K562 (cell line): ENCODE measurements around the gene SMIM30. TPM values are rescaled to one million over a fixed set of nuclear protein-coding genes. Genes with fewer than 3 reads are reported as not detected.

ENCODE experiments used
- E2F8 ChIP-seq: fragments of 450-650 bp; IDR thresholded peaks from 2 replicates; pipeline ENCODE4 v1.7.1; 2018; ENCODE audit warnings: mild to moderate bottlenecking, low read depth; ENCODE audit not compliant: partially characterized antibody
- ELF4 ChIP-seq: fragments of 450-650 bp; formaldehyde crosslinking; IDR thresholded peaks from 2 replicates; pipeline ENCODE4 v1.4.0; 2022; ENCODE audit warnings: missing genetic modification characterization
- ESRRA ChIP-seq: fragments of 450-650 bp; IDR thresholded peaks from 2 replicates; pipeline ENCODE4 v1.6.1; 2014; ENCODE audit warnings: low read depth, mild to moderate bottlenecking, moderate library complexity, borderline replicate concordance
- HMG20A ChIP-seq: fragments of 450-650 bp; formaldehyde crosslinking; conservative IDR thresholded peaks from 2 replicates; pipeline ENCODE4 v1.4.0; 2020; ENCODE audit warnings: mild to moderate bottlenecking, mixed read lengths
- PHB2 ChIP-seq: fragments of 450-650 bp; IDR thresholded peaks from 2 replicates; pipeline ENCODE4 v1.6.1; 2017; ENCODE audit warnings: low read depth
- POLR2A ChIP-seq: fragments of 450-650 bp; conservative IDR thresholded peaks from 2 replicates; pipeline ENCODE4 v1.6.1; 2016
- TEAD4 ChIP-seq, 2 experiments: sonication (generic) in 1 of 2; formaldehyde crosslinking in 1 of 2; IDR thresholded peaks; 2 replicates each; pipeline versions ENCODE4 v1.6.1 to v1.8.0; 2012 to 2022; ENCODE audit warnings: borderline replicate concordance in 1 of 2, inconsistent platforms in 1 of 2, low read length in 1 of 2, mild to moderate bottlenecking in 1 of 2, missing genetic modification reagents in 1 of 2
- YY1 ChIP-seq, 3 experiments: IDR thresholded peaks; 2 replicates each; pipeline ENCODE4 v1.6.1; 2011; ENCODE audit warnings: low read length in 2 of 3, mild to moderate bottlenecking in 2 of 3, moderate library complexity in 2 of 3, borderline replicate concordance in 1 of 3, control low read depth in 1 of 3, low read depth in 1 of 3; ENCODE audit not compliant: insufficient read depth in 3 of 3, insufficient replicate concordance in 2 of 3, control insufficient read depth in 1 of 3, insufficient read length in 1 of 3; ENCODE audit errors: extremely low read depth in 1 of 3
- ZBTB2 ChIP-seq: fragments of 450-650 bp; IDR thresholded peaks from 2 replicates; pipeline ENCODE4 v1.6.1; 2016; ENCODE audit warnings: antibody characterized with exemption
- ZNF12 ChIP-seq: sonication (generic); formaldehyde crosslinking; IDR thresholded peaks from 2 replicates; pipeline ENCODE4 v1.4.0; 2020; ENCODE audit warnings: mild to moderate bottlenecking, missing genetic modification reagents
- ZNF282 ChIP-seq: sonication (generic); formaldehyde crosslinking; IDR thresholded peaks from 2 replicates; pipeline ENCODE4 v1.8.1; 2023; ENCODE audit warnings: missing genetic modification reagents
- ZNF644 ChIP-seq: fragments of 200-800 bp; sonication (Bioruptor generic); IDR thresholded peaks from 2 replicates; pipeline ENCODE4 v1.6.1; 2016; ENCODE audit warnings: low read depth, missing genetic modification characterization, missing compliant biosample characterization
- polyA plus RNA-seq, 8 experiments: library from polyadenylated mRNA; depleted of rRNA in 4 of 8; stranded (reverse) in 5 of 8; unstranded in 3 of 8; fragments of >200 nt; fragmentation: Nextera tagmentation in 2 of 8; fragmentation: Illumina TruSeq in 1 of 8; extraction: Ambion mirVana in 2 of 8; extraction: Trizol in 1 of 8; gene quantifications; 2 replicates each; pipeline versions ENCODE4 v1.2.1 to v1.2.3, GENCODE V29; 2011 to 2014; ENCODE audit warnings: inconsistent platforms in 1 of 8, missing spikeins in 1 of 8
- total RNA-seq, 7 experiments: library from RNA; depleted of rRNA in 6 of 7; stranded (reverse); fragments of >200 nt in 6 of 7; fragmentation: Illumina TruSeq in 2 of 7; extraction: Trizol in 2 of 7; gene quantifications; 2 replicates each; pipeline versions ENCODE4 v1.2.1 to v1.2.3, GENCODE V29; 2011 to 2021; ENCODE audit warnings: low replicate concordance in 1 of 7
- TF ChIP-seq, protein P1 (sequence below): IDR thresholded peaks from 2 replicates; pipeline ENCODE4 v1.6.1; 2012; ENCODE audit warnings: low read depth, low read length, improper control_type of control experiment, borderline replicate concordance

The SMIM30 gene
- total and polyA plus RNA-seq, 9 of the 15 experiments (the other 6 are each of a cell fraction or from before 2014, with no cell fraction given), result 161 to 891 (median 316) TPM

DNA sequence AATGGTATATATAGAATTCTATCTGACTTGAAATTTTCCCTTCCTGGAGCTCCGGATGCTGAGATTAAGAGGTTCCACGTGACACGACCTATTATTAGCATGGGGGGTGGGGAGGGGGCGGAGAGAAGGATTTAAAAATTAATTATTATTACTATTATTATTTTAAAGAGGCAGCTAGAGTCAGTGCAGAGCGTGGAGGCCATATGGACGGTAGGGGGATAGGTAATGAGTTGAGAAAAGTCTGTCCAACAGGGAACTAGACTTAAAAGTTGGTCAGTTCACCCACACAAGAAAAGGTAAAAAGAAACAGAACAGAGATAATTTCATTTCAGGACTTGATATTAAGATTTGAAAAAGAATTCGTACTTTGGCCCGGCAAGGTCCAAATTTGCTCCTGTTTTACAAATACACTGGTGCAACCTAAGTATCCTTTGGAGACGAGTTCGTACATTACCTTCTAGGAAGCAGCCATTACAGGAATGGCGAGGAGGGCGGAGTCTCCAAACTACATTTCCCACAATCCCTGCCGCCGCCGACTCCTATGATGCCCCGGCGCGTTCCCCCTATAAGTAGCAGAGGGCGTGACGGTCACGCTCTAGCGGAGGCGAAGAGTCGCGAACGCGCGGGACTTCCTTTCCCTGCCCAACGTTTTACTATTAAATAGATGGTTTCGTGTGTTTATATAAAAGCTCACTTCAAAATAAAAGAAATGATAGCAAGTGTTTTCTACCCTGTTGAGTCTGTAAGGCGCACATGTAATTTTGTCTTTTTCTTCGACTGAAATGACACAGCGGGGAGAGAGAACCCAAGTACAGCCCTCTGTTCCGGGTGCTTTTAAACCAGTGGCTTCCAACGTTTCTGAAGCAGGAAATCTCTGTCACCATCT lies at the start of gene SMIM30 (continued):
- peak; percentile 94 for TF ChIP-seq ZNF644 (tag)
- TF ChIP-seq PHB2, result no peak; the same call in 1 of the 2 replicates
- TF ChIP-seq E2F8, result peak; percentile 65
- TF ChIP-seq HMG20A (CRISPR knock-in tag), result no peak
- TF ChIP-seq ELF4 (CRISPR knock-in tag), result 0 out of 2 replicates have a peak, but pooled peaks have one; percentile 18
- TF ChIP-seq ZNF282, result no peak
- no peak for TF ChIP-seq ZNF12 (CRISPR knock-in tag)
- no peak; the same call in 1 of the 2 replicates for TF ChIP-seq ESRRA
- peak; percentile 96 for TF ChIP-seq POLR2A
- peak; percentile 82; the same call in 1 of the 2 replicates for TF ChIP-seq ZBTB2
- TF ChIP-seq, protein P1, sequence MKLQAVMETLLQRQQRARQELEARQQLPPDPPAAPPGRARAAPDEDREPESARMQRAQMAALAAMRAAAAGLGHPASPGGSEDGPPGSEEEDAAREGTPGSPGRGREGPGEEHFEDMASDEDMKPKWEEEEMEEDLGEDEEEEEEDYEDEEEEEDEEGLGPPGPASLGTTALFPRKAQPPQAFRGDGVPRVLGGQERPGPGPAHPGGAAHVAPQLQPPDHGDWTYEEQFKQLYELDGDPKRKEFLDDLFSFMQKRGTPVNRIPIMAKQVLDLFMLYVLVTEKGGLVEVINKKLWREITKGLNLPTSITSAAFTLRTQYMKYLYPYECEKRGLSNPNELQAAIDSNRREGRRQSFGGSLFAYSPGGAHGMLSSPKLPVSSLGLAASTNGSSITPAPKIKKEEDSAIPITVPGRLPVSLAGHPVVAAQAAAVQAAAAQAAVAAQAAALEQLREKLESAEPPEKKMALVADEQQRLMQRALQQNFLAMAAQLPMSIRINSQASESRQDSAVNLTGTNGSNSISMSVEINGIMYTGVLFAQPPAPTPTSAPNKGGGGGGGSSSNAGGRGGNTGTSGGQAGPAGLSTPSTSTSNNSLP, result no peak
- peak; percentile 66 for TF ChIP-seq TEAD4 (IDR thresholded peaks at IDR 0.05; ENCODE audit: low read length)
- no peak for TF ChIP-seq TEAD4 (CRISPR knock-in tag; IDR thresholded peaks at IDR 0.05; ENCODE audit: borderline replicate concordance)
- peak; percentile 89 to 99 (median 97) for TF ChIP-seq YY1 (IDR thresholded peaks at IDR 0.05; ENCODE audit: borderline replicate concordance in 1 of 3, control insufficient read depth in 1 of 3, extremely low read depth in 1 of 3, insufficient read depth in 3 of 3, insufficient read length in 1 of 3, insufficient replicate concordance in 2 of 3, low read depth in 1 of 3, low read length in 2 of 3)
